Liver (tissue), 9 donors: Measurements from ENCODE around the gene EXD3. TPM values are rescaled to one million over a fixed set of nuclear protein-coding genes. Genes with fewer than 3 reads are reported as not detected.

Experiments
- DNase-seq: peaks from one replicate; pipeline ENCODE4 v3.0.0-alpha.2; 2017; ENCODE audit warnings: low spot score
- H3K27ac ChIP-seq, 2 donors: one replicate each; pipeline ENCODE4 v1.7.0; 2013; ENCODE audit warnings: inconsistent platforms in 2 of 2, low read length in 2 of 2, control low read depth in 1 of 2, low read depth in 1 of 2, mild to moderate bottlenecking in 1 of 2
- H3K27me3 ChIP-seq, 4 donors: one replicate each; pipeline versions ENCODE4 v1.6.1 to v1.7.0; 2013; ENCODE audit warnings: low read length in 3 of 4, inconsistent platforms in 1 of 4, mild to moderate bottlenecking in 1 of 4, moderate library complexity in 1 of 4; ENCODE audit not compliant: control insufficient read depth in 4 of 4, insufficient read depth in 4 of 4
- H3K36me3 ChIP-seq, 4 donors: one replicate each; pipeline versions ENCODE4 v1.6.1 to v1.7.0; 2013; ENCODE audit warnings: low read length in 3 of 4, mild to moderate bottlenecking in 3 of 4, low read depth in 1 of 4, moderate library complexity in 1 of 4; ENCODE audit not compliant: control insufficient read depth in 4 of 4, insufficient read depth in 3 of 4
- H3K4me1 ChIP-seq, 4 donors: one replicate each; pipeline versions ENCODE4 v1.6.1 to v1.7.0; 2013; ENCODE audit warnings: low read length in 3 of 4, mild to moderate bottlenecking in 3 of 4, moderate library complexity in 1 of 4; ENCODE audit not compliant: control insufficient read depth in 4 of 4, insufficient read depth in 4 of 4
- H3K4me3 ChIP-seq, 3 donors: one replicate each; pipeline versions ENCODE4 v1.6.1 to v1.7.0; 2013; ENCODE audit warnings: low read length in 3 of 3, control low read depth in 1 of 3, low read depth in 1 of 3, mild to moderate bottlenecking in 1 of 3
- H3K9ac ChIP-seq, 2 donors: one replicate each; pipeline ENCODE4 v1.7.0; 2013; ENCODE audit warnings: low read length in 2 of 2, mild to moderate bottlenecking in 2 of 2, moderate library complexity in 2 of 2, control low read depth in 1 of 2, low read depth in 1 of 2
- H3K9me3 ChIP-seq, 4 donors: one replicate each; pipeline versions ENCODE4 v1.6.1 to v1.7.0; 2013; ENCODE audit warnings: low read length in 3 of 4; ENCODE audit not compliant: control insufficient read depth in 4 of 4
- ATF3 ChIP-seq: IDR thresholded peaks from 2 replicates; pipeline ENCODE4 v1.6.1; 2016; ENCODE audit warnings: antibody characterized with exemption
- CTCF ChIP-seq: fragments of 150-350 bp; IDR thresholded peaks from 2 replicates; pipeline ENCODE4 v1.5.1; 2017; ENCODE audit warnings: improper control_type of control experiment, low read depth, low read length; ENCODE audit not compliant: missing input control
- EGR1 ChIP-seq, 2 donors: IDR thresholded peaks; 2 replicates each; pipeline ENCODE4 v1.6.1; 2016 to 2018; ENCODE audit warnings: antibody characterized with exemption in 2 of 2, low read depth in 2 of 2
- FOXA1 ChIP-seq: IDR thresholded peaks from 2 replicates; pipeline ENCODE4 v1.6.1; 2016; ENCODE audit warnings: antibody characterized with exemption
- FOXA2 ChIP-seq: IDR thresholded peaks from 2 replicates; pipeline ENCODE4 v1.6.1; 2016; ENCODE audit warnings: antibody characterized with exemption
- GABPA ChIP-seq, 2 donors: IDR thresholded peaks in 1 of 2; conservative IDR thresholded peaks in 1 of 2; 2 replicates each; pipeline ENCODE4 v1.6.1; 2016; ENCODE audit warnings: antibody characterized with exemption in 2 of 2, mild to moderate bottlenecking in 1 of 2, moderate library complexity in 1 of 2
- HNF4A ChIP-seq, 2 donors: conservative IDR thresholded peaks; 2 replicates each; pipeline ENCODE4 v1.6.1; 2016; ENCODE audit warnings: antibody characterized with exemption in 2 of 2, mild to moderate bottlenecking in 2 of 2
- HNF4G ChIP-seq: IDR thresholded peaks from 2 replicates; pipeline ENCODE4 v1.6.1; 2016; ENCODE audit warnings: antibody characterized with exemption
- MAX ChIP-seq: IDR thresholded peaks from 2 replicates; pipeline ENCODE4 v1.6.1; 2016; ENCODE audit warnings: antibody characterized with exemption
- NR2F2 ChIP-seq: IDR thresholded peaks from 2 replicates; pipeline ENCODE4 v1.6.1; 2016; ENCODE audit warnings: antibody characterized with exemption
- RAD21 ChIP-seq, 2 donors: IDR thresholded peaks; 2 replicates each; pipeline ENCODE4 v1.6.1; 2016; ENCODE audit warnings: antibody characterized with exemption in 2 of 2, mild to moderate bottlenecking in 2 of 2
- REST ChIP-seq: IDR thresholded peaks from 2 replicates; pipeline ENCODE4 v1.6.1; 2016; ENCODE audit warnings: antibody characterized with exemption, mild to moderate bottlenecking
- RXRA ChIP-seq, 2 donors: IDR thresholded peaks; 2 replicates each; pipeline ENCODE4 v1.6.1; 2017 to 2018; ENCODE audit warnings: antibody characterized with exemption in 2 of 2, mild to moderate bottlenecking in 1 of 2
- SP1 ChIP-seq: IDR thresholded peaks from 2 replicates; pipeline ENCODE4 v1.6.1; 2018; ENCODE audit warnings: antibody characterized with exemption, mild to moderate bottlenecking
- TAF1 ChIP-seq: conservative IDR thresholded peaks from 2 replicates; pipeline ENCODE4 v1.6.1; 2016; ENCODE audit warnings: antibody characterized with exemption, mild to moderate bottlenecking
- YY1 ChIP-seq: IDR thresholded peaks from 2 replicates; pipeline ENCODE4 v1.6.1; 2016; ENCODE audit warnings: antibody characterized with exemption, mild to moderate bottlenecking
- ZBTB33 ChIP-seq: IDR thresholded peaks from 2 replicates; pipeline ENCODE4 v1.6.1; 2016; ENCODE audit warnings: antibody characterized with exemption
- WGBS: extraction: QIAGEN DNeasy Blood & Tissue Kit; methylation state at CpG from one replicate; pipeline ENCODE4 v1.1.7; 2013; 5-methylcytosine and 5-hydroxymethylcytosine counted together
- polyA plus RNA-seq, 2 donors: library from polyadenylated mRNA; stranded (reverse) in 1 of 2; unstranded in 1 of 2; fragments of 200-250 nt in 1 of 2; fragments of >200 nt in 1 of 2; fragmentation: Nextera tagmentation in 1 of 2; extraction: Ambion mirVana in 1 of 2; gene quantifications; one replicate each; pipeline versions ENCODE4 v1.2.1 to v1.2.3, GENCODE V29; 2013 to 2015
- total RNA-seq, 2 donors: library from RNA; depleted of rRNA; stranded (reverse); fragments of >200 nt; gene quantifications; one replicate each; pipeline ENCODE4 v1.2.3, GENCODE V29; 2014
- donor health status: healthy.
- donor health status: healthy.
- donor health status: healthy.
- donor health status: healthy.
- donor health status: healthy.

The EXD3 gene
- total and polyA plus RNA-seq, 4 donors: 2.5 to 6.7 (median 3.7) TPM

- H3K9ac ChIP-seq: no peak overlapping the region
- no peak for DNase-seq
- peaks cover 0 to 4% (median 1%) of the 10 kb centered on the region in 4 donors for H3K36me3 ChIP-seq
Measured at GRCh38 chr9:137391411-137391754, 31.6 kb downstream of the EXD3 start.

More at GRCh38 chr9:137391411-137391754, 31.6 kb downstream of the EXD3 start:
- 84% methylated on average over 22 of the region's 22 CpGs for WGBS
- Histone ChIP-seq H3K4me1 (peaks cover 3 to 8% (median 5%) of the 10 kb centered on the region in 4 donors), H3K27ac (no peak overlapping the region), H3K4me3 (no peak overlapping the region), H3K9me3 (no peaks in the 10 kb centered on the region), H3K27me3 (no peaks in the 10 kb centered on the region)
- TF ChIP-seq MAX: no peak
- TF ChIP-seq RAD21 (IDR thresholded peaks at IDR 0.05): no peak
- TF ChIP-seq CTCF: no peak
- no peak for TF ChIP-seq ZBTB33
- TF ChIP-seq ATF3: no peak
- no peak for TF ChIP-seq FOXA1
- TF ChIP-seq NR2F2: no peak
- no peak for TF ChIP-seq SP1
- TF ChIP-seq RXRA (IDR thresholded peaks at IDR 0.05): no peak
- no peak for TF ChIP-seq HNF4A (conservative IDR thresholded peaks at IDR 0.05)
- no peak for TF ChIP-seq GABPA (IDR thresholded peaks at IDR 0.05 in 1 of 2, conservative IDR thresholded peaks at IDR 0.05 in 1 of 2)
- no peak for TF ChIP-seq TAF1
- no peak for TF ChIP-seq YY1
- no peak for TF ChIP-seq EGR1 (IDR thresholded peaks at IDR 0.05; ENCODE audit: low read depth in 2 of 2)
- no peak for TF ChIP-seq HNF4G
- no peak for TF ChIP-seq FOXA2
- TF ChIP-seq REST: no peak
